ENCODE data around the gene SCCPDH. TPM values are rescaled to one million over a fixed set of nuclear protein-coding genes. Genes with fewer than 3 reads are reported as not detected.

The SCCPDH gene
- total RNA-seq, 1 donor from 2014 or later = 8.6 TPM

GRCh38 chr1:246794048-246794827 lies 70.0 kb downstream of the SCCPDH start:
- H3K9me3 ChIP-seq = no peaks in the 10 kb centered on the region
- H3K27ac ChIP-seq = no peak overlapping the region
- H3K36me3 ChIP-seq = no peaks in the 10 kb centered on the region
- H3K27me3 ChIP-seq = no peaks in the 10 kb centered on the region
- intact Hi-C loops (cut with DNase I) = no loop called here
- TF ChIP-seq CTCF (IDR thresholded peaks at IDR 0.05) = no peak
- H3K4me3 ChIP-seq = no peak overlapping the region
- no peaks in the 10 kb centered on the region for H3K4me1 ChIP-seq
- DNase-seq (ENCODE audit: low spot score in 2 of 2) = no peak

GRCh38 chr1:246794828-246795671 lies 70.8 kb downstream of the SCCPDH start:
- DNase-seq (ENCODE audit: low spot score in 2 of 2) = no peak
- Histone ChIP-seq H3K36me3 (no peaks in the 10 kb centered on the region), H3K4me3 (no peak overlapping the region), H3K27me3 (no peaks in the 10 kb centered on the region), H3K27ac (no peak overlapping the region), H3K9me3 (no peaks in the 10 kb centered on the region), H3K4me1 (no peaks in the 10 kb centered on the region)
- no peak for TF ChIP-seq CTCF (IDR thresholded peaks at IDR 0.05)
- intact Hi-C loops (cut with DNase I) = no loop called here

- Histone ChIP-seq H3K4me1 (no peaks in the 10 kb centered on the region), H3K36me3 (no peaks in the 10 kb centered on the region), H3K9me3 (no peaks in the 10 kb centered on the region), H3K27me3 (no peaks in the 10 kb centered on the region), H3K4me3 (no peak overlapping the region), H3K27ac (no peak overlapping the region)
- DNase-seq (ENCODE audit: low spot score in 2 of 2) = no peak
- TF ChIP-seq CTCF (IDR thresholded peaks at IDR 0.05) = no peak
- intact Hi-C loops (cut with DNase I) = no loop called here
Observed at GRCh38 chr1:246795906-246796694, 71.9 kb downstream of the SCCPDH start.

GRCh38 chr1:246797157-246797556 lies 72.9 kb downstream of the SCCPDH start:
- intact Hi-C loops (cut with DNase I) = no loop called here
- Histone ChIP-seq H3K27me3 (no peaks in the 10 kb centered on the region), H3K9me3 (no peaks in the 10 kb centered on the region), H3K36me3 (no peaks in the 10 kb centered on the region), H3K4me1 (no peaks in the 10 kb centered on the region), H3K27ac (no peak overlapping the region), H3K4me3 (no peak overlapping the region)
- no peak for TF ChIP-seq CTCF (IDR thresholded peaks at IDR 0.05)
- DNase-seq (ENCODE audit: low spot score in 2 of 2) = no peak

- H3K27me3 ChIP-seq = no peaks in the 10 kb centered on the region
- intact Hi-C loops (cut with DNase I) = no loop called here
- TF ChIP-seq CTCF (IDR thresholded peaks at IDR 0.05) = no peak
- no peaks in the 10 kb centered on the region for H3K36me3 ChIP-seq
- H3K9me3 ChIP-seq = no peaks in the 10 kb centered on the region
- DNase-seq (ENCODE audit: low spot score in 2 of 2) = no peak
- no peak overlapping the region for H3K27ac ChIP-seq
- no peak overlapping the region for H3K4me3 ChIP-seq
- no peaks in the 10 kb centered on the region for H3K4me1 ChIP-seq
Observed at GRCh38 chr1:246797597-246797996, 73.4 kb downstream of the SCCPDH start.
